Suppressor macrophage treated with lipopolysaccharide for 4 hours (primary cell): ENCODE data around the gene ADH6.
"Not testable (repeated sequence)": the region's sequence is repeated elsewhere in the genome, so short reads cannot be mapped to it uniquely, and the experiment has no call there.

Experiments
- DNase-seq: peaks from one replicate; pipeline ENCODE4 v3.0.0-alpha.2; 2020

Gene ADH6

DNA sequence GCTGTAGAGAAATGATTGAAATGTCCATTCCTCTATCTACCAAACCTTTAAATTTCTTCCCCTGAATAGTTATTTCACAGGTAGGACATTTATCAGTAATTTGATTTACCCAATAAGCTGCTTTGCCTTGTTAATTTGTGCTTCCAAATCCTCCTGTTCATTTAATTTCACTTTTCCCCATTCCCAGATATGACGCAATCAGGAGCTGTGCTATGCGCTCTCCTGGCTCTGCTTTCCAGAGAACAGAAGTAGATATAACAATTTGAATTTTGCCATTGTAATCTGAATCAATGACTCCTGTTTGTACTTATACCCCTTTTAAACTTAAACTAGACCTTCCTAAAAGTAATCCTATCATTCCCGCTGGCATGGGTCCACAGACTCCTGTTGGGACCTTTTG, 29.1 kb downstream of the ADH6 start:
- not testable (repeated sequence) for DNase-seq

DNA sequence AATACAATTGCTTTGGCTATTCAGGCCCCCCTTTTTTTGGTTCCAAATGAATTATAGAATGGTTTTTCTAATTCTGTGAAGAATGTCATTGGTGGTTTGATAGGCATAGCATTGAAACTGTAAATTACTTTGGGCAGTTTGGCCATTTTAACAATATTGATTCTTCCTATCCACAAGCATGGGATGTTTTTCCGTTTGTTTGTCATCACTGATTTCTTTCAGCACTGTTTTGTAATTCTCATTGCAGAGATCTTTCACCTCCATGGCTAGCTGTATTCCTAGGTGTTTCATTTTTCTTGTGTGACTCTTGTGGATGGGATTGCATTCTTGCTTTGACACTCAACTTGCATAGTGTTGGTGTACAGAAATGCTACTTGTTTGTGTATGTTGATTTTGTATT, 33.0 kb downstream of the ADH6 start:
- no peak for DNase-seq

DNA sequence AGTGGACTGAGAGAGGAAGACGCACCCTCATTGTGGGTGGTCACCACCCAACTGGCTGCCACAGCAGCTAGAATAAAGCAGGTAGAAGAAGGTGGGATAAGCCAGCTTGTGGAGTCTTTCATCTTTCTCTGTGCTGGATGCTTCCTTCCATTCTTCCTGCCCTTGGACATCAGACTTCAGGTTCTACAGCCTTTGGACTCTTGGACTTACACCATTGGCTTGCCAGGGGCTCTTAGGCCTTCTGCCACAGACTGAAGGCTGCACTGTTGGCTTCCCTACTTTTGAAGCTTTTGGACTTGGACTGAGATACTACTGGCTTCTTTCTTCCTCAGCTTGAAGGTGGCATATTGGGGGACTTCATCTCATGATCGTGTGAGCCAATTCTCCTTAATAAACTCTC, 33.5 kb downstream of the ADH6 start:
- no peak for DNase-seq

DNA sequence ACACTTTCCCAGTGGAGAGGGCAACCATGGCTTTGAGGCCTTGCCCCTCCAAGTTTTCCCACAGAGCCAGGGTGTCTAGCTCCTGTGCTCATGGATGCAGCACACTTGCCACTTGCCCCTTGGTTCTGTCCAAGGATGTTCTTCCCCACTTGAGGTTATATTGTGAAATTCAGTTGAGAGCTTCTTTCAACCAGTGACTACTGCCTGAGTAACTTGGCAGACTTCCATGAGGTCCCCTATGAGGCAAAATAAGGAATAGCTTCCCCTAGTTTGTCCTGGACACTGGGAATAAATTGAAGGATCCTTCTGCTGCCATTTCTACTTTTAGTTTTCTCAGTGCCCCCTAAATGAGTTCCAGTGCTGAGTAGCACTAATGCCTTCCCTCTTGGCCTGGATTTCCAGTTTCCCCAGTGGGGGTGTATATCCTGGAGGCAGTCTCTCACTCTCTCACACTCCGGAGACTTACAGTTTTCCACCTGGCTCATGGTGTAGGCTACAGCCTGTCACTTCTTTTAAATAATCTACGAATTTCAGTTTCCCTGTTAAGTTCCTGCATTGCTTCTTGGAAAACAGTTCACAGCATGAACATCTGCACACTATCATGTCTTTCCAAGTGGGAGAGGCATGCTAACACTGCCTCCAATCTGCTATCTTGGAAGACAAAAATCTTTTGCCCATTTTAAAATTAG, 38.5 kb downstream of the ADH6 start:
- DNase-seq: no peak

DNA sequence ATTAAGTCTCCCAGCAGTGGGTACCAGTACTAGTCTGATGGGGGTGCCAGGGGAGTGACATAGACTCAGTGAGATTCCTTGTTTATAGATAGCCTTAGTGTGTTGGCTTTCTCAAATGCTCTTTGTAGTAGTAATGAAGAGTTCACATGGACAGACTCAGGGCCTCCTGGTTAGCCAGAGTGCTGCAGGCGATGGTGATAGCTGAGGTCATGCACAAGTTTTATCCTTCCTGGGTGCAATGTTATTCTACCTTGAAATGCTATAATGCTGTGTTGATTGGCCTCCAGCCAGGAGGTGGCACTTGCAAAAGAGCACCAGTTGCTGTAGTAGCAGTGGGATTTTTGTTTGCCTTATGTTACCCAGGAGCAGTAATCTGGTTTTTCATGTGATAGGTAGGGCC, 39.4 kb downstream of the ADH6 start:
- DNase-seq: no peak

DNA sequence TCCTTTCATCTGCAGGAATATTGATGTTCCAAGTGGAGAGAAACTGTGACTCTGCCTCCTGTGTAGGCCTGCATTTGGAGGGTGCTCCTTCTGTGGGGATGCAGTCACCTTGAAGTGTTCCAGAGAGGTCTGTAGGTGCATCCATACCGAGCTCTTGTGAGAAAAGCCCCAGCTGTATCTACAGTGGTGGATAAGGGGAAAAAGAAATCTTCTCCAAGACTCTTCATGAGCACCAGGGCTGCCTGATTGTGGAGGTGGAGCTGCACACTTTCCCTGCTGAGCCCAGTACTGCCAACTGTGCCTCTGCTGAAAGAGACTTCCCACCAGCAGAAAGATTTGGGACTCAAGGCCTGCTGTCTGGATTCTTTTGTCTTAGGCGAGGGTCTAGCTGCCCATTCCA, 39.9 kb downstream of the ADH6 start:
- no peak for DNase-seq

DNA sequence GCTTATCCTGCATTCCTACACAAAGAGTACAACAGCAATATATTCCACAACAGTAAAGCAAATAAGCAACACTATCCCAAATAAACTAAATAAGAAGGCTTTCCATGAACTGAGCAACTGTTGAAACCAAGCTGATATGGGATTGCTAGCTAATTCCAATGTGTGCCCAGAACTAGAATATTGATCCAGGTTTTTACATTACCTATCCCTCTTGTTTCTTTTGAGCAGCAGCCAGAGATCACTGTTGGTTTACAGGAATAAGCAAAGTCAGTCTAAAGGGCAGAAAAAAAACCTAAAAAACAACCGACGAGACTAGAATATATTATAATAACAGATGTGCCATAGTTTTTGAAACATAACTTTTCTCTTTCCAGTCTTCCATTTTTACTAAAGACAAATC, 52.5 kb downstream of the ADH6 start:
- no peak for DNase-seq

DNA sequence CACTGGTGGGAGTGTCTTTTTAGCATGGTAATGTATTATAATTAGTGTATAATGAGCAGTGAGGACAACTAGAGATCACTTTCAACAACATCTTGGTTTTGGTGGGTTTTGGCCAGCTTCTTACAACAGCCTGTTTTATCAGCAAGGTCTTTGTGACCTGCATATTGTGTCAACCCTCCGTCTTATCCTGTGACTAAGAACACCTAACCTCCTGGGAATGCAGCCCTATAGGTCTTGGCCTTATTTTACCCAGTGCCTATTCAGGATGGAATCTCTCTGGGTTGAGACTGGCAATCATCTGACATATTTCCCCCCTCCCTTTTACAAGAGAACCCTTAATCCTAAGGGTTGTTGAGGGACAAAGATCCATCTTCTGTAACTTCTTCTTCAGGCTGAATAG, 53.1 kb downstream of the ADH6 start:
- DNase-seq: no peak

DNA sequence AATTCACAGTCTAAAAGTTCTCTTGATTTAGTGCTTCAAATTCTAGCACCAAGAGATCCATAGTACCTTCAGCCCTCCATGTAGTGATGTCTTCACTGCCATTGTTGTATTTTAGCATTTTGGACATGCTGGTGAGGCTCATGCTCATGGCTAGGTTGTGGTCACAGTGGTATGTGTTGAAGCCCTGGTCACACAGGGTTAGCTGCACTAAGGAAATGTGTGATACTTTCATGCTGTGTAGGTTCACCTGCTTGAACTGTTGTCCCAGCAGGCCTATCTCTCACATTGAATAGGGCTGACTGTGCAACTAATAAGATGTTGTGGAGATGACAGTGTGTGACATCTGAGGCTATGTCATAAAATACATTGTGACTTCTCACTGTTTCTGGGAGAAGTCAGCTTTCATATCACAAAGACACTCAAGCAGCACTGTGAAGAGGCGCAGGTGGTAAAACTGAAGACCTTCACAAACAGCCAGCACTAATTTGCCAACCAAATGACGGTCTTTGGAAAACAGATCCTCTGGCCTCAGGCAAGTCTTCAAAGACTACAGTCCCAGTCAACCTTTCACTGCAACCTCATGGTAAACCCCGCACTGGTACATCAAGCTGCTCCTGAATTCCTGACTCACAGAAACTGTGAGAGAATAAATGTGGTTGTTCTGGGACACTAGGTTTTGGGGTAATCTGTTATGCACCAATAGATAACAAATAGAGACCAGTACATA, 57.5 kb downstream of the ADH6 start:
- no peak for DNase-seq

DNA sequence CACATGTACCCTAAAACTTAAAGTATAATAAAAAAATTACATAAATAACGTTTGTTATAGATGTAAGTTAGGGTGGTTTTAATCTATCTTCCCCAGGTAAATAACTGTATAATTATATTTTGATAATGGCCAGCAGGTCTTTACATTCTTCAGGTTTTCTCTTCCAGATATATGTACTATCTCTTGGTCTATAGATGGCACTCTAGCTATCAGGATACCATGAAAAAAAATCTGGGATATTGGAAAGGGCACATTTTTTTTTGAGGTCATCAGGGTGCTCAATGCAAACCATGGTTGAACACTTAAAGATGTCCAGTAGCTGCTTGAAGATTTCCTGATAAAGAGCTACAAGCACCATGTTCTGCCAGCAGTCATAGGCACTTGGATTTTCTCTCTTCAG, 59.3 kb downstream of the ADH6 start:
- DNase-seq: no peak

DNA sequence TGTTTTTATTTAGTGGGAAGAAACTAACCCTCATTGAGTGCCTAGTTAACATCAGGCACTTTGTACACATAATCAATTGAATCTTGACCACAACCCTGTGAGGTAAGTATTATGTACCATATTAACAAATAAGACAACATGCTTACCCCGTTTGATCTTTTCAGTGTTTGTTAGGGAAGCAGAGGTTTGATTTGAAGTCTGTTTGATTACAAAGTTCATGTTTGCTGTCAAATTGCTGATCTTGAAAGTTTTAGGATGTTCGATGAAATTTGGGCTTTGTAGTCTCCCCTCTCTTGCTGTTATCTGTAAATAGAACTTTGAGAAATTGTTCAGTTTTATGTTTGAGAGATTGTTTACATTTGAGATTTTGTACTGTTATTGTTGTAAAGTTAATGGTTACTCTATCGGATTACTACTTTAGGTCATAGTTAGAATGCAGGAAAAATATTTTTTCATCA, 61.5 kb downstream of the ADH6 start:
- no peak for DNase-seq

DNA sequence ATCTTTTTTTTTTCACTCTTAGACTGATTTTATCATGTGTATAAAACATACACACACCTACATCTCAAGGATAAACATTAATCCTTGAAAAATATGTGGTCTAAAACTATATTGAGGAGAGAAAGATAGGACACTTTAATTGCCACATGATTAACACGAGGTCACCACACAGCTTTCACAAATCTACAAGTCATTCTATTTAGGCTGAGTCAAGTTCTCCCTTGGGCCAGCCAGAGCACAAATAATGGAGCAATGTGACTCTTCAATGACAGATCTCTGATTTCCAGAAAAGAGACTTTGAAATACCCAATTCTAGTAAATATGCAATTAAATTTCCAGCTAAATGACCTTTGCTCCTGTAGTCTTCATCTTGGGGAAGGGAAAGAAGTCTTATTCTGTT, 62.1 kb downstream of the ADH6 start:
- DNase-seq: no peak

DNA sequence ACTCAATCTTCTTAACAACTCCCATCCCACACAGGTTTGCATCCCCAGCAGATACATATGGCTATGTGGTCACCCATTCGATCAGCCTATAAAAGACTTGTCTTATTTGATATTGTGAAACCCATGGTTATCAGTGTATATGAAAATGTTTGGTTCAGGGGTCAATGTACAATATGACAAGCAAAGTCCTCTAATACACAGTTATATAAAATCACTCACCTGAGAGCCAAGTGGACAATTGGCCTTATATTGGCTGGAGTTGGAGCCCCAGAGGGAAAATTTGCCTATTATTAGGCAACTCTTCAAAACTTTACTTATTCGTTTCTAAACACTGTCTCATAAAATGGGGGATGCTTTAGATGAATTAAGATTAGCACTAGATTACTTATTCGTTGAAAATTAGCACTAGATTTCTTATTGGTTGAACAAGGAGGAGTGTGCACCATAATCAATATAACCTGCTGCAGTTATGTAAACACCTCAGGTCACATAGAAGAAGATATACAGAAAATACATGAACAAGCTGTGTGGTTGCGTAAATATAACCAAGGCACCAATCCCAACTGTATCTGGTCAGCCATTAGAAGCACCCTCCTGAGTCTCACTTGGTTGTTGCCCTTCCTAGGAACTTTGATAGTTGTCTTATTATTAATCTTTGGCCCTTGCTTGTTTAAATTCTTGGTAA, 64.2 kb downstream of the ADH6 start:
- DNase-seq: no peak
